Activated naive CD8-positive, alpha-beta T cell treated with anti-CD3 and anti-CD28 coated beads, Interleukin-2, amount 50 U/mL, for 16 hours (primary cell): ENCODE results near the gene ERBB2.
A peak's percentile ranks its signal among the peaks of the same experiment; 100 is the strongest.
"Not testable (repeated sequence)": the region's sequence is repeated elsewhere in the genome, so short reads cannot be mapped to it uniquely, and the experiment has no call there.

Experiments used
- DNase-seq: peaks from one replicate; pipeline ENCODE4 v3.0.0-alpha.2; 2020; ENCODE audit warnings: low read depth, low spot score

The ERBB2 gene

DNA sequence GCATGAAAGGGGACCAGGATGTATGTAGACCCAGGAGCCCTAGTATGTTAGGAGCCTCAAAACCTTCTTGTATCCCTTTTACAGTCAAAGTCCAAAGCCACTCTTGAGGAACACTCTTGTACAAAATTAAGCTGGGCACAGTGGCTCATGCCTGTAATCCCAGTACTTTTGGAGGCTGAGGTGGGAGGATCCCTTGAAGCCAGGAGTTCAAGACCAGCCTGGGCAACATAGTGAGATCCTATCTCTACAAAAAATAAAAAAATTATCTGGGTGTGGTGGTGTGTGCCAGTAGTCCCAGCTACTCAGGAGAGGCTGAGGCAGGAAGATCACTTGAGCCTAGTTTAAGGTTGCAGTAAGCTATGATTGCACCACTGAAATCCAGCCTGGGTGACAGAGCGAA lies 26.1 kb downstream of the ERBB2 start:
- DNase-seq = not testable (repeated sequence)

DNA sequence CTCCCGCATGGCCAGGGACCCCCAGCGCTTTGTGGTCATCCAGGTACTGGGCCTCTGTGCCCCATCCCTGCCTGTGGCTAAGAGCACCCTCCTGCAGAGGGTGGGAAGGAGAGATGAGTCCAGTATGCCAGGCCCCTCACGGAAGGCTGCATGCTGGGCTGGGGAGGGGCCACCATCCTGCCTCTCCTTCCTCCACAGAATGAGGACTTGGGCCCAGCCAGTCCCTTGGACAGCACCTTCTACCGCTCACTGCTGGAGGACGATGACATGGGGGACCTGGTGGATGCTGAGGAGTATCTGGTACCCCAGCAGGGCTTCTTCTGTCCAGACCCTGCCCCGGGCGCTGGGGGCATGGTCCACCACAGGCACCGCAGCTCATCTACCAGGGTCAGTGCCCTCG lies 26.8 kb downstream of the ERBB2 start:
- DNase-seq = no peak

DNA sequence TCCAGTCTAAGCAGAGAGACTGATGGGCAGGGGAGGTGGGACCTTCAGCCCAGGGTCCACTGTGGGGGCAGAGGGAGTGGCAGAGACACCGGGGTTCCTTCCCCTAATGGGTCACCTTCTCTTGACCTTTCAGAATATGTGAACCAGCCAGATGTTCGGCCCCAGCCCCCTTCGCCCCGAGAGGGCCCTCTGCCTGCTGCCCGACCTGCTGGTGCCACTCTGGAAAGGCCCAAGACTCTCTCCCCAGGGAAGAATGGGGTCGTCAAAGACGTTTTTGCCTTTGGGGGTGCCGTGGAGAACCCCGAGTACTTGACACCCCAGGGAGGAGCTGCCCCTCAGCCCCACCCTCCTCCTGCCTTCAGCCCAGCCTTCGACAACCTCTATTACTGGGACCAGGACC lies 27.7 kb downstream of the ERBB2 start:
- no peak for DNase-seq

DNA sequence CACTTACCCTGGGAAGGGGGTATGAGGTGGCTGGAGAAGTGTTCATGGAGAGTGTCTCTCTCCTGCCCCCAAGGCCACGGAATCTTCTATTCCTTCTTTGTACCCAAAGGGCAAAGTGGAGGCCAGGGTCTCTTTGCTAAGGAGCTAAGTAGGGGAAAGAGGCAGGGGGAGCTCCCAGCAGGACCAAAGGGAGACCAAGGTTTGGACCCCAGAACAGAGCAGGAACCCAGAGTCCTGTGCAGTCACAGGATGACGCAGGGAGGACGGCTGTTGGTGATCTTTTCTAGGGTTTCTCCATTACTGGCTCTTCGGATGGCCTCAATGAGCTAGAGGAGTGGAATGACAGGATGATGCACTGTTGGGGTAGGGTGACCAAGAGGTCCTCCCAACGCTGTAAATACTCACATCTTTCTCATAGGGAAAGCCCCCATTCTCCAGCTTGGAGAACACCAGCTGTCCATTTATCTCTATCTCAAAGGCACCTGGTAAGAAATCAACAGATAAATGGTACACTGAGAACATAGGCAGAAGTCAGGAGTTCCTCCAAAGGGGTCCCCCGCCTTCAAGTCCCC lies 29.5 kb downstream of the ERBB2 start:
- DNase-seq = no peak

DNA sequence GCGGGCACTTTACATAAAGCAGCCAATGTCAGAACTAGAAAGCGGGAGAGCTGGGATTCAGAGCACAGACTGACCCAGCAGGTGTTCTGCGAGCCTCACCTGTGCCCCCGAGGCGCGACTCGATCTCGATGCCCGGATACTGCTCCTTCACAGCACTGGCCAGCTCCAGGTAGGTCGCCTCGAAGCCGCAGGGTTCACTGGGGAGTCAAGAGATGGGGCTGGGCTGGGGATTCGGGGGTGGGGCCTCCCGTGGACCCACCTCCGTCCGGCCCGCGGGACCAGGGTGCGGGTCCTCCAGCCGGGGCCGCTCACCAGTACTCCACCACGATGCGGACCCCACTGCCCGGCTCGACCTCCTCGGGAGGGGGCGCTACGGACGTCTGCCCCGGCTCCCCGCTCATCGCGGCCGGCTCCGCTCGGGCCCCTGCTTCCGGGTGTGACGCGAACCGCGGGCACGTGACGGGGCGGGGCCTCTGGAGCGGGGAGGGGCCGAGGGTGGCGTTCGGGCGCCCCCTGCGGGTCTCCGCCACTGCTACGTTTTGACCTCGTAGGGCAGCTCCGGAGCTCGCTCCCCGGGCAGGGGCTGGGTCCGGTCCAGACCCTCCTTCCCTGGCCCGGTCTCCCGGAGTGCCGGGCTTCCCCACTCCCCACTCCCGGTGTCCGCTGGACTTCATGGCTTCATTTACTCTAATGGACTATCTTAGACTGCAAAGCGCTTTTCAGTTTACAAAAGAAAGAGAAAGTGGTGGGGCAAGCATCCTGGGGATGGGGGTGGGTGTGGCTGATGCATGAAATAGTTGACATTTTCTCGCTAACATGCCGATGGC lies 30.4 kb downstream of the ERBB2 start, which contains the start of gene MIEN1:
Gene MIEN1, minus strand, starts transcription at position 438 of the 827 bp plus-strand sequence. Its CDS starts 37 bp downstream, at position 401.
- peak; percentile 89 for DNase-seq

DNA sequence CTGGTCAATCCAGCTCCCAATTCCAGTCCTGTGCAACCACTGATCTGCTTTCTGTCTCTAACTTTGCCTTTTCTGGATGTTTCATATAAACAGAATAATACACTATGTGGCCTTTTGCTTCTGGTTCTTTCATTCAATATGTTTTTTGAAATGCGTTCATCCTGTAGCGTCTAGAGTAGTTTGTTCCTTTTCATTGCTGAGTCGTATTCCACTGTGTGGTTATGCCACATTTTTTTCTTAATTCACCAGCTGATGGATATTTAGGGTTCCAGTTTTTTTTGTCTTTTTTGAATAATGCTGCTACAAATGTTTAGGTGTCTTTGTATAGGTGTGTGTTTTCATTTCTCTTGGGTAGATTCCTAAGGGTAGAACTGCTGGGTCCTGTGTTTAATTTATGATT lies 32.7 kb downstream of the ERBB2 start:
- no peak for DNase-seq

DNA sequence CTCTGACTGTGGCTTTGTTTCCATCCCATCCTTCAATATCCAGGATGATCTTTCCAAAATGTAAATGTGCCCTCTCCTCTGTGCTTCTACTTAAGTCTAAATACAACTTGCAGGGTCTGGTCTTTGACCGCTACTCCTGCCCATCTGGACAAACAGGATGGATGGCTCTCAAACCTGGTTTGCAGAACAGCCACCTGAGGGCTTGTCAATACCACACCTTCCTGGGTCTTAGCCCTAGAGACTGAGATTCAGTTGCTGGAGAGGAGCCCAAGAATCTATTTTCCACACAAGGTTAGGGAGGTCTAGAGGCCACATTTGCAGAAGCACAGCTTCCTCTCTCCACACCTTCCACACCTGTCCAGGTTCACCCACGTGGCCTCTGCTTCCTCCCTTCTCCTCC lies 36.0 kb downstream of the ERBB2 start:
- no peak for DNase-seq

DNA sequence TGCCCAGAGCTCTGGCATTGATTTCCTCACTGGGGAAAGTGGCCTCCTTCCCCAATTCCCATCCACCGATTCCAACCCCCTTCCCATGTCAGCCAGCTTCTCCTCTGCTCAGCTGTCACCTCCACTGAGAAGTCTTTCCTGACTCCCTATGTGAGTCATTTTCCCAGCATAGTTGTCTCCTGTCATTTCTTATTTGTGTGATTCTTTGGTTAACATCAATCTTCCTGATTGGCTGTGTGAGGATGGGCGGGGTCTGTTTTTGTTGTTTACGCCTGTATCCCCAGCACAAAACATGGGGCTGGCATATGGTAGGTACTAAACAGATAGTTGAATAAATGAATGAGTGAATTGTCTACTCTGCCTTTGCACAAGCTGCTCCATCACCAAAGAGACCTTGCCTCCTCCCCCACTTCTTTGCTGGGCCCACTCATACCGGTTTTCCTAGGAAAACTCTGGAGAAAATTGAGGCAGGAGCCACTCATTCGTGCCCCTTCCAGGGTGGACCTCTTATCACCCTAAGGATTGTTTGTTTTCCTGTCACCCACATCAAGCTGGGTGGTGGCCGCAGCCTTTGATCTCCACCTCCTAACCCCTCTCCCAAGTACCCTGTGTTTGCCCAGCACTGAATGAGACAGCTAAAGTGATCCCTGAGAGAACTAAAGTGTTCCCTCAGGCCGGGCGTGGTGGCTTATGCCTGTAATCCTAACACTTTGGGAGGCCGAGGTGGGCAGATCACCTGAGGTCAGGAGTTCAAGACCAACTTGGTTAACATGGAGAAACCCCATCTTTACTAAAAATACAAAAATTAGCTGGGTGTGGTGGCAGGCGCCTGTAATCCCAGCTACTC lies 36.7 kb downstream of the ERBB2 start:
- no peak for DNase-seq

DNA sequence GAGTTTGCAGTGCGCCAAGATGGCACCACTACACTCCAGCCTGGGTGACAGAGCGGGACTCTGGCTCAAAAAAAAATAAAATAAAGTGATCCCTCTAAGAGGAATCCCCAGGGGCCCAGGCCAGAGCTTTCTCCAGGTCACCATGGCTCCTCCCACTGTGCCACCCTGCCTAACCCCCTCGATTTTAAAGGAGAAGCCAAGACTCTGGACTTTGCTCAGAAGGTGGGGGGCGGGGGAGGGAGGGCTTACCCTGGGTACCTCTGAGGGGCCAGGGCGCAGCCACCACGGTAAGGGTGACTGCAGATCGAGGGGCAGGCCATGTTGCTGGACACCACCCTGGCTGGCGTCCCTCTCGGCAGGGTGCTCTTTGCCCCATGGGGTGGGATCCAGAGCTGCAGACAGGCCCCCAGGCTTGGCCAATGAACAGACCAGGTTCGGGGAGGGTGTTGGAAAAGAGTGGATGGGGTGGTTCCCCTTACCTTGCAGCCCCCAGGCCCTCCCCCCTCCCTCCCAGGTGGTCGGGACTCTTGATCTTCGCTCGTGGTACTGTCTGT lies 37.4 kb downstream of the ERBB2 start:
- no peak for DNase-seq

DNA sequence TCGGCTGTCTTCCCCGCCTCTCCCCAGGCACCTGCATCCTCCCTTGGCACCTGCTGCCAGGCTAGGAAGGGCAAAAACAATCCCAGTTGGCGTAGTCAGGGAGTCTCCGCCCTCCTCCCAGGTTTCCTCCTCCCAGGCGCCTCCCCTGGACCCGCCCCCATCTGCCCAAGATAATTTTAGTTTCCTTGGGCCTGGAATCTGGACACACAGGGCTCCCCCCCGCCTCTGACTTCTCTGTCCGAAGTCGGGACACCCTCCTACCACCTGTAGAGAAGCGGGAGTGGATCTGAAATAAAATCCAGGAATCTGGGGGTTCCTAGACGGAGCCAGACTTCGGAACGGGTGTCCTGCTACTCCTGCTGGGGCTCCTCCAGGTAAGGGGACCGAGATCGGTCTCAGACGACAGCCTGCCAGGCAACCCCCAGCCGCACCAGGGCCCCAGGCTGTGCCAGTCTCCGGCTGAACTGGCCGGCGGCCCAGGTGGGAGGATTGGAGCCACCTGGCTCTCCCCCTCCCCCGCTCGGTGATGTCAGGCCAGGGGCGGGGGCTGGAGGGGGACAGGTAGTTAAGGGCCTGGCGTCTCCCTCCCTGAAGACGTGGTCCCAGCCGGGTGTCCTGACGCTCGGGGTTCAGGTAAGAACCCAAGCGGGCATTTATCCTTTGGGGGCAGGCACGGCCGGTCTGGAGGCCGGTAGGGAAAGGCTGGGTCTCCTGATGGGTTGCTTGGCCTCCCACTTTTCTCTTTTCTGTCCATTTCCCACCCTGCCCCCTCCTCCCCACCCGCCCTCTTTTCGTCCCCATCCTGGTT lies 38.1 kb downstream of the ERBB2 start, which contains the start of gene GRB7:
Gene GRB7, plus strand, starts transcription at position 179 of the 808 bp plus-strand sequence. CDS start 4,364 bp downstream, outside the sequence.
- no peak for DNase-seq

DNA sequence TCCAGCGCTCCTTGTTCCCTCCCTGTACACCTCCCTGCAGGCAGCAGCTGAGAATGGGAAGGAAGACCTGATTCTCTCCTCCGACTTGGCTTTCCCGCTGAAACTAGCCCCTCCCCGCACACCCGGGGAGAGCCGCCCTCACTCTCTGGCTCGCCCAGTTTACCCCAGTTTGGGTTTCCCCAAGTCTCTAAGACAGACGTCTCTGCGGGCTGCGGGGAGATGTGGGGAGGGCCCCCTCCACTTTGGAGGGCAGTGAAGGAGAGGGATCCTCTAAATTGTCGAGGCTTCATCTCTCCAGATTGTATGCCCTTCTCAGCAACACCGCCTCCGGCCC lies 38.7 kb downstream of the ERBB2 start:
- DNase-seq = no peak

DNA sequence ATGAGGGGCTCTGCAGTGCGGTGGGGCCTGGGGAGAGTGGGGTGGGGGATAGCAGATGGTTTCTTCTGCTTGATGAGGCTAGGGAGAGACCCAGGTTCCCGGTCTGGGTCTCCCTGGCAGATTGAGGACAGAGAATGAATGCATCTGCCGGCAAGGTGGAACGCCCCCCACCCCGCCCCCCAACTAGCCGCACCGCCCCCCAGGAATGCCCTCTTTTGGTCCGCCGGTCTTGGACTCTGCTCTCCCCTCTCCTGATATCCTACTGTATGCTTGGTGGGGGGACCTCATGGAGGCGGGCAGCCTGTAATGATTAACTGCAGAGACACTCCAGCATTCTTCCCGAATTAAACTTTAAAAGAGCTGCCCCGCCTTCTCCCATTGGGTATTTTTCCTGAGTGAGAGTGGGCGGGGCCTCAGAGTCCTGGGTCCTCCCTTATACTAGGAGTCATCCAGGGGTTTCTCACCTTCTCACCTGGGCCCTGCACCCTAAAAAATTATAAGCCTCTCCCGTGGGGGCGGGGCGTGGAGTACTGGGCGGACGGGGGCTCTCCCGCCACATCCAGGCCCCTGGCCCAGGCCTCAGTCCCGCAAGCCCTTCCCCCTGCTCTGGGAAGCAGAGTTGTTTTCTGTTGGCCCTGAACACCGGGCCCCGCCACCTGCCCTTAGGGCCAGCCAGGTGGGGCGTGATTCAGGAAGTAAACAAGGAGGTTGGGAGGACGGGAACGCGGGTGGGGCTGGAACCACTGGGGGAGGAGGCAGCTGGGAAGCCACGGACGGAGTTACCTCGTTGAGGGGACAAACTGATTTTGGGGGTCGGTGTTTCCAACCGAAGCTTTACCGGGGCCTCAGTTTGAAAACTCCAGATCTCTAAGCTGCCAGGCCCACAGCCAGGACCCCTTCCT lies 39.4 kb downstream of the ERBB2 start:
- no peak for DNase-seq

DNA sequence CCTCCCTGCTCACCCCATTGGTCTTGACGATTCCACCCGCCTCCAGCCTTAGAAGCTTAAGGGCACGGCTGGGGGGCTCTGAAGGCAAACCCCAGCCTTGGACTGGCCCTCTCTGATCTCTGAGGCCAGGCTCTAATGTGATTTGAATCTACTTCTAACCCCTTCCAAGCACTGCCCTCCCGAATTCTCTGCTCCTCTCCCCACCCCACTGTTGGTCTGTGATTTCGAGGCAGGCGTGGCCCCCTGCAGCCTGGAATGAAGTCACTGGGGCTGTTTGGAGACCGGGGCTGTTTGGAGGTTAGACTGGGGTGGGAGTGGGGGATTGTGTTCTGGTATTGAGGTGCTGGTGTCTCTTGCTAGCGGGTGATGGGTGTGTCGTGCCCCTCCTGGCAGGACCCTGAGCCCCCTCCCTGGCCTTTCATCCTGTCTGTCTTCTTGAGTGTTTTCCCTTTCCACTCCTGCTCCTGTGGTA lies 40.1 kb downstream of the ERBB2 start:
- no peak for DNase-seq

DNA sequence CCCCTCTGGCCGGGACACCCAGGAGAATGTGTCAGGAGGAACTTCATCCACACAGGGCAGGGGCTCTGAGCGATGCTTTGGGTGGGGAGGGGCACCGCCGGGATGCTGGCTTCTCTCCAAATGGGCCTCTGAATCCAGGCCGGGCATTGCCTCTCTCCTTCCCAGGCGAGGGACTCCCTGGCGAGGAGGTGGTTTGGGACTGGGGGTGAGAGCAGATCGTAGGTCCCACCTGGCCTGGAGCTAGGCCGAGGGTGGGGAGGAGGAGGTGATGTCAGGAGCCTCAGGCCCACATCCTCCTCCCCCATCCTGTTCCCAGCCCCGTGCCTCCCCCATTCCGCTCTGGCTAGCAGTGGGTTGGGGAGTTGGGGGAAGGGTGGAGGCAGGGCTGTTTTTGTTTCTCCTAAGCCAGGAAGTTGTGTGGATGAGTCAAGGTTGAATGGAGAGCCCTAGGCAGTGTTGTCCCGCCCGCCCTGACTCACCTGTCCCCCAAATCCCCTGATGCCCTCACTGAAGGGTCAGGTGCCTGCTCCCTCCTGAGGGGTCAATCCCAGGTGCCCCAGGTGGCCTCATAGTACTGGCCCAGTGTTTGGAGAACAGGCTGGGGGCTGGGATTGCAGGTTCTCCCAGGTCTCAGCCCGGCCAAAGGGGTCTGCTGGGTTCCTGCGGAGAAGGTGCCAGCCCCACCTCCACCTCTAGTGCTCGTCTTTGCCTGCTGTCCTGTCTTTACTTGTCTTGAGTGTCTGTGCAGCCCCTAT lies 40.7 kb downstream of the ERBB2 start:
- DNase-seq = no peak

DNA sequence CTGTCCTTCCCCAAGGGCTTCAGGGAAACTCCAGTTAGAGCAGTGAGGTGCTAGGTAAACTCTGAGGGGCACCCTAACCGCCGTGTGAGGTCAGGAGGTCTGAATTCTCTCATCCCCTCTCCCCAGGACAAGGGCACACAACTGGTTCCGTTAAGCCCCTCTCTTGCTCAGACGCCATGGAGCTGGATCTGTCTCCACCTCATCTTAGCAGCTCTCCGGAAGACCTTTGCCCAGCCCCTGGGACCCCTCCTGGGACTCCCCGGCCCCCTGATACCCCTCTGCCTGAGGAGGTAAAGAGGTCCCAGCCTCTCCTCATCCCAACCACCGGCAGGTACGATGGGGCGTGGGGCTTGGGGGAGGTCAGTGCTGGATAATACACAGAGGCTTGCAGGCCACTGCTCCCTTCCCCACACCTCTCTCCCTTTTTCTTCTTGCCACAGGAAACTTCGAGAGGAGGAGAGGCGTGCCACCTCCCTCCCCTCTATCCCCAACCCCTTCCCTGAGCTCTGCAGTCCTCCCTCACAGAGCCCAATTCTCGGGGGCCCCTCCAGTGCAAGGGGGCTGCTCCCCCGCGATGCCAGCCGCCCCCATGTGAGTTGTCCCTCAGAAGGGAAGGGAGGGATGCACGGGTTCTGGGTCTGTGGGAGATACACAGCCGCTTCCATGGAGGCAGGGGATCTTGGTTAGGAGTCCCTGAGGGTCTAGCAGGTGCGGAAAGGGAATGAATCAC lies 42.4 kb downstream of the ERBB2 start:
- DNase-seq = no peak

DNA sequence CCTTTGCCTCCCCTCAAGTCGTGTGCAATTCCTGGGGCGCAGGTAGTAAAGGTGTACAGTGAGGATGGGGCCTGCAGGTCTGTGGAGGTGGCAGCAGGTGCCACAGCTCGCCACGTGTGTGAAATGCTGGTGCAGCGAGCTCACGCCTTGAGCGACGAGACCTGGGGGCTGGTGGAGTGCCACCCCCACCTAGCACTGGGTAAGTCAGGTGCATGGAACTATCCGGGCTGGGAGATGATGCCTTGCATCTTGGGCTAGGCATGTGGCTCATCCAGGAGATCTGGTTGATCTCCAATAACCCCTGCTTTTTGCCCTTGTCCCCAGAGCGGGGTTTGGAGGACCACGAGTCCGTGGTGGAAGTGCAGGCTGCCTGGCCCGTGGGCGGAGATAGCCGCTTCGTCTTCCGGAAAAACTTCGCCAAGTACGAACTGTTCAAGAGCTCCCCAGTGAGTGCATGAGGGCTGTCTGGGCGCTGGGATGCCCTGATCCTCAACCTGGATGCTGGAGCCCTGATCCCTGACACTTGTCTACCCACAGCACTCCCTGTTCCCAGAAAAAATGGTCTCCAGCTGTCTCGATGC lies 43.1 kb downstream of the ERBB2 start:
- no peak for DNase-seq

DNA sequence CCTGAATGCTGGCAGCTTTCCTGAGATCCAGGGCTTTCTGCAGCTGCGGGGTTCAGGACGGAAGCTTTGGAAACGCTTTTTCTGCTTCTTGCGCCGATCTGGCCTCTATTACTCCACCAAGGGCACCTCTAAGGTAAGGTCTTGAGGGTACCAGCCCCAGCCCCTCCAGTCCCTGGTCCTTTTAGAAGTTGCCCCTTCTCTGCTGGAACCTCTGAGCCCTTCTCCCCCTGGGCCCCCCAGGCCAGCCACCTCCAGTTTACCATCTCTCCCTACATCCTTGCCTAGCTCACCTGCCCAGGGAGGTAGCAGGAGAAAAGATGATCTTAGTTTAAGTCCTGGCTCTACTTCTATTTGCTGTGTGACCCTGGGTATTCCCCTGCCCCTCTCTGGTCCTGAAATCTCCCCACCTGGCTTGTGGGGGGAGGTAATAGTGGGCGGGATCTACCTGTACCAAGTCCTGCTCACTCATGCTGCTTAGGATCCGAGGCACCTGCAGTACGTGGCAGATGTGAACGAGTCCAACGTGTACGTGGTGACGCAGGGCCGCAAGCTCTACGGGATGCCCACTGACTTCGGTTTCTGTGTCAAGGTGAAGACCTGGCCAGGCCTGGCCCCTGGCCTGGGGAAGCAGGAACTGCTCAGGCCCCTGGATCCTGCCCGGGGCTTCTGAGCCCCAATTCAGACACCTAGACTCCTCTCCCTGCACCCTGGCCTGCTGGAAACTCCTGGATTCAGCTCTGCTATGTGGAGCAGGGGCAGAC lies 44.4 kb downstream of the ERBB2 start:
- no peak for DNase-seq

DNA sequence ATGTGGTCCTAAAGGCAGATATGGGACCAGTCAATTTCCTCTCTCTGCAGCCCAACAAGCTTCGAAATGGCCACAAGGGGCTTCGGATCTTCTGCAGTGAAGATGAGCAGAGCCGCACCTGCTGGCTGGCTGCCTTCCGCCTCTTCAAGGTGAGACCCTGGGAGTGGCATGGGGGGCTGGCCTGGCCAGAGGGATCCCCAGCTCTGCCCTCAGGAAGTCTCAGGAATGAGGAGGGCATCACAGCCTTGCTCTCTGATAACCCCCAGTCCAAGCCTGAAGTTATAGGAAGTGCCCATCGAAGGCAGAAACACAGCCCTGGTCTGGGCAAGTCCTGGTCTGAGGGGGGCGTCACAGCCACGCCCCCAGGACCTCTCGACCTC lies 45.0 kb downstream of the ERBB2 start:
- DNase-seq = no peak
